ENCODE data around the gene LGALS9.

LGALS9 gene

GRCh38 chr17:27633312-27634025 lies 2.5 kb downstream of the LGALS9 start:
- no peaks in the 10 kb centered on the region for H3K79me2 ChIP-seq (ENCODE audit: insufficient read depth, low read length)
- peaks cover 4% of the 10 kb centered on the region for H3K4me1 ChIP-seq (ENCODE audit: insufficient read depth, low read length, severe bottlenecking)
- no peak overlapping the region for H3K4me3 ChIP-seq (ENCODE audit: low read depth, low read length, poor library complexity, severe bottlenecking)
- no peak overlapping the region for H2AFZ ChIP-seq (ENCODE audit: low read length)
- no peaks in the 10 kb centered on the region for H3K9me3 ChIP-seq (ENCODE audit: low read length)
- no peak for TF ChIP-seq CTCF (IDR thresholded peaks at IDR 0.05; ENCODE audit: low read length)
- no peak for TF ChIP-seq EZH2 (IDR thresholded peaks at IDR 0.05; ENCODE audit: borderline replicate concordance, low read length)
- H3K4me2 ChIP-seq (ENCODE audit: low read length), result no peak overlapping the region
- H3K27ac ChIP-seq (ENCODE audit: low read depth, low read length, poor library complexity, severe bottlenecking), result no peak overlapping the region
- no peak overlapping the region for H3K9ac ChIP-seq (ENCODE audit: low read length)
- no peaks in the 10 kb centered on the region for H3K9me2 ChIP-seq (ENCODE audit: low read depth, low read length)
- no peaks in the 10 kb centered on the region for H3K36me3 ChIP-seq (ENCODE audit: insufficient read depth, low read length)
- H3K27me3 ChIP-seq (ENCODE audit: insufficient read depth, low read length), result no peaks in the 10 kb centered on the region
- H4K20me1 ChIP-seq (ENCODE audit: insufficient read depth, low read length), result no peaks in the 10 kb centered on the region
- H3F3A ChIP-seq (ENCODE audit: insufficient read depth, low read length), result no peaks in the 10 kb centered on the region

- Histone ChIP-seq H3K27me3 (ENCODE audit: insufficient read depth, low read length) (no peaks in the 10 kb centered on the region), H3K4me1 (ENCODE audit: insufficient read depth, low read length, severe bottlenecking) (peaks cover 4% of the 10 kb centered on the region), H2AFZ (ENCODE audit: low read length) (no peak overlapping the region), H3K4me2 (ENCODE audit: low read length) (no peak overlapping the region), H3K9me2 (ENCODE audit: low read depth, low read length) (no peaks in the 10 kb centered on the region), H3K9me3 (ENCODE audit: low read length) (no peaks in the 10 kb centered on the region), H3K9ac (ENCODE audit: low read length) (no peak overlapping the region), H3K79me2 (ENCODE audit: insufficient read depth, low read length) (no peaks in the 10 kb centered on the region), H3K36me3 (ENCODE audit: insufficient read depth, low read length) (no peaks in the 10 kb centered on the region), H3K27ac (ENCODE audit: low read depth, low read length, poor library complexity, severe bottlenecking) (no peak overlapping the region), H3K4me3 (ENCODE audit: low read depth, low read length, poor library complexity, severe bottlenecking) (no peak overlapping the region), H4K20me1 (ENCODE audit: insufficient read depth, low read length) (no peaks in the 10 kb centered on the region), H3F3A (ENCODE audit: insufficient read depth, low read length) (no peaks in the 10 kb centered on the region)
- TF ChIP-seq EZH2 (IDR thresholded peaks at IDR 0.05; ENCODE audit: borderline replicate concordance, low read length) (no peak), CTCF (IDR thresholded peaks at IDR 0.05; ENCODE audit: low read length) (no peak)
Measured at GRCh38 chr17:27634026-27634335, 3.0 kb downstream of the LGALS9 start.

- Histone ChIP-seq H3F3A (ENCODE audit: insufficient read depth, low read length) (no peaks in the 10 kb centered on the region), H3K4me1 (ENCODE audit: insufficient read depth, low read length, severe bottlenecking) (peaks cover 4% of the 10 kb centered on the region), H2AFZ (ENCODE audit: low read length) (no peak overlapping the region), H3K9ac (ENCODE audit: low read length) (no peak overlapping the region), H3K9me2 (ENCODE audit: low read depth, low read length) (no peaks in the 10 kb centered on the region), H3K36me3 (ENCODE audit: insufficient read depth, low read length) (no peaks in the 10 kb centered on the region), H3K27me3 (ENCODE audit: insufficient read depth, low read length) (no peaks in the 10 kb centered on the region), H3K9me3 (ENCODE audit: low read length) (no peaks in the 10 kb centered on the region), H3K4me2 (ENCODE audit: low read length) (no peak overlapping the region), H3K27ac (ENCODE audit: low read depth, low read length, poor library complexity, severe bottlenecking) (no peak overlapping the region), H3K79me2 (ENCODE audit: insufficient read depth, low read length) (no peaks in the 10 kb centered on the region), H4K20me1 (ENCODE audit: insufficient read depth, low read length) (no peaks in the 10 kb centered on the region), H3K4me3 (ENCODE audit: low read depth, low read length, poor library complexity, severe bottlenecking) (no peak overlapping the region)
- TF ChIP-seq EZH2 (IDR thresholded peaks at IDR 0.05; ENCODE audit: borderline replicate concordance, low read length) (no peak), CTCF (IDR thresholded peaks at IDR 0.05; ENCODE audit: low read length) (no peak)
Measured at GRCh38 chr17:27634776-27635175, 3.8 kb downstream of the LGALS9 start.
